Kidney (tissue), 14 donors: ENCODE measurements around the gene PLEKHM2. TPM values are rescaled to one million over a fixed set of nuclear protein-coding genes. Genes with fewer than 3 reads are reported as not detected.

Experiments
- DNase-seq, 5 donors: peaks; one replicate each; pipeline ENCODE4 v3.0.0-alpha.2; 2013 to 2020
- FAIRE-seq: peaks from 2 replicates; lab custom pipeline; 2012; peaks lifted over from hg19 to GRCh38; lab: Jason Lieb, UNC
- H3K27ac ChIP-seq, 2 donors: one replicate each; pipeline ENCODE4 v1.7.0; 2013; ENCODE audit warnings: low read depth in 2 of 2, low read length in 2 of 2, inconsistent platforms in 1 of 2
- H3K27me3 ChIP-seq: one replicate; pipeline ENCODE4 v1.7.1; 2013; ENCODE audit warnings: low read length, inconsistent platforms; ENCODE audit not compliant: control insufficient read depth, insufficient read depth
- H3K36me3 ChIP-seq, 3 donors: one replicate each; pipeline versions ENCODE4 v1.7.0 to v1.7.1; 2013; ENCODE audit warnings: low read length in 3 of 3, control low read depth in 1 of 3, inconsistent platforms in 1 of 3; ENCODE audit not compliant: insufficient read depth in 3 of 3, control insufficient read depth in 2 of 3
- H3K4me1 ChIP-seq, 3 donors: one replicate each; pipeline versions ENCODE4 v1.7.0 to v1.7.1; 2013; ENCODE audit warnings: low read length in 3 of 3, inconsistent platforms in 1 of 3, low read depth in 1 of 3; ENCODE audit not compliant: control insufficient read depth in 2 of 3, insufficient read depth in 2 of 3
- H3K4me3 ChIP-seq, 3 donors: one replicate each; pipeline versions ENCODE4 v1.7.0 to v1.8.1; 2013; ENCODE audit warnings: low read length in 3 of 3, control low read depth in 1 of 3, inconsistent platforms in 1 of 3
- H3K9ac ChIP-seq, 3 donors: one replicate each; pipeline versions ENCODE4 v1.7.0 to v1.7.1; 2013; ENCODE audit warnings: low read length in 3 of 3, control low read depth in 1 of 3, inconsistent platforms in 1 of 3
- H3K9me3 ChIP-seq, 3 donors: one replicate each; pipeline versions ENCODE4 v1.7.0 to v1.7.1; 2013; ENCODE audit warnings: low read length in 3 of 3, control low read depth in 1 of 3, inconsistent platforms in 1 of 3; ENCODE audit not compliant: control insufficient read depth in 2 of 3, insufficient read depth in 1 of 3
- CTCF ChIP-seq: IDR thresholded peaks from 3 replicates; pipeline ENCODE4 v1.5.1; 2012; ENCODE audit warnings: mild to moderate bottlenecking, moderate library complexity, borderline replicate concordance; ENCODE audit not compliant: insufficient read depth; ENCODE audit errors: extremely low read depth
- intact Hi-C: fragments of 100-400 bp; cut with DNase I; formaldehyde crosslinking; loops from one replicate; pipeline ENCODE4 v1.11.1; 2022
- polyA plus RNA-seq: library from polyadenylated mRNA; stranded (reverse); fragments of 350-450 nt; fragmentation: Illumina TruSeq; extraction: RNeasy Lipid Tissue Mini Kit (QIAGEN cat#74804); gene quantifications from one replicate; pipeline ENCODE4 v1.2.3, GENCODE V29; 2014; ENCODE audit warnings: low read depth, low replicate concordance; ENCODE audit not compliant: insufficient read depth
- total RNA-seq: library from RNA; stranded (reverse); fragmentation: NEBNext Ultra II Directional; extraction: Animal tissue kit (Norgen Biotek cat#: 25700); gene quantifications from one replicate; pipeline ENCODE4 v1.2.1, GENCODE V29; 2021
- donor health status: control.
- donor health status: control.
- donor health status: control.
- donor health status: control.
- donor health status: control.
- donor health status: DM: yes; HTN: yes; CAD: no.
- donor health status: Normal renal cell carcinoma (clear cell type).

PLEKHM2 gene
- total and polyA plus RNA-seq, 2 donors from 2014 or later, result 21.7 to 65.7 TPM

GRCh38 chr1:15714406-15715136 is 30.5 kb downstream of the PLEKHM2 start:
- peaks cover 0 to 9% (median 0%) of the 10 kb centered on the region in 3 donors for H3K4me1 ChIP-seq
- no peak overlapping the region for H3K4me3 ChIP-seq
- no peak for TF ChIP-seq CTCF
- H3K27me3 ChIP-seq, result no peaks in the 10 kb centered on the region
- intact Hi-C loops, result no loop called here
- no peak overlapping the region for H3K9ac ChIP-seq
- FAIRE-seq (no peak), DNase-seq (no peak)
- H3K27ac ChIP-seq, result no peak overlapping the region
- no peaks in the 10 kb centered on the region for H3K9me3 ChIP-seq
- H3K36me3 ChIP-seq, result peaks cover 0 to 14% (median 8%) of the 10 kb centered on the region in 3 donors

GRCh38 chr1:15717418-15718125 is 33.5 kb downstream of the PLEKHM2 start:
- H3K4me1 ChIP-seq, result peaks cover 0 to 7% (median 0%) of the 10 kb centered on the region in 3 donors
- no peak for FAIRE-seq
- intact Hi-C loops, result no loop called here
- no peaks in the 10 kb centered on the region for H3K9me3 ChIP-seq
- no peak overlapping the region for H3K9ac ChIP-seq
- no peak for TF ChIP-seq CTCF
- H3K27me3 ChIP-seq, result no peaks in the 10 kb centered on the region
- peaks cover 2 to 26% (median 15%) of the 10 kb centered on the region in 3 donors for H3K36me3 ChIP-seq
- DNase-seq, result no peak
- H3K4me3 ChIP-seq, result no peak overlapping the region
- no peak overlapping the region for H3K27ac ChIP-seq

- Histone ChIP-seq H3K9me3 (no peaks in the 10 kb centered on the region), H3K36me3 (peaks cover 2 to 26% (median 15%) of the 10 kb centered on the region in 3 donors), H3K27ac (no peak overlapping the region), H3K27me3 (no peaks in the 10 kb centered on the region), H3K4me3 (no peak overlapping the region), H3K4me1 (peaks cover 0 to 7% (median 0%) of the 10 kb centered on the region in 3 donors), H3K9ac (no peak overlapping the region)
- no peak for DNase-seq
- intact Hi-C loops, result no loop called here
- TF ChIP-seq CTCF, result no peak
- FAIRE-seq, result no peak
Measured at GRCh38 chr1:15718199-15718601, 34.1 kb downstream of the PLEKHM2 start.
